ENCODE measurements around the gene ARSB.
"Not testable (repeated sequence)": the region's sequence is repeated elsewhere in the genome, so short reads cannot be mapped to it uniquely, and the experiment has no call there.

Gene ARSB

DNA sequence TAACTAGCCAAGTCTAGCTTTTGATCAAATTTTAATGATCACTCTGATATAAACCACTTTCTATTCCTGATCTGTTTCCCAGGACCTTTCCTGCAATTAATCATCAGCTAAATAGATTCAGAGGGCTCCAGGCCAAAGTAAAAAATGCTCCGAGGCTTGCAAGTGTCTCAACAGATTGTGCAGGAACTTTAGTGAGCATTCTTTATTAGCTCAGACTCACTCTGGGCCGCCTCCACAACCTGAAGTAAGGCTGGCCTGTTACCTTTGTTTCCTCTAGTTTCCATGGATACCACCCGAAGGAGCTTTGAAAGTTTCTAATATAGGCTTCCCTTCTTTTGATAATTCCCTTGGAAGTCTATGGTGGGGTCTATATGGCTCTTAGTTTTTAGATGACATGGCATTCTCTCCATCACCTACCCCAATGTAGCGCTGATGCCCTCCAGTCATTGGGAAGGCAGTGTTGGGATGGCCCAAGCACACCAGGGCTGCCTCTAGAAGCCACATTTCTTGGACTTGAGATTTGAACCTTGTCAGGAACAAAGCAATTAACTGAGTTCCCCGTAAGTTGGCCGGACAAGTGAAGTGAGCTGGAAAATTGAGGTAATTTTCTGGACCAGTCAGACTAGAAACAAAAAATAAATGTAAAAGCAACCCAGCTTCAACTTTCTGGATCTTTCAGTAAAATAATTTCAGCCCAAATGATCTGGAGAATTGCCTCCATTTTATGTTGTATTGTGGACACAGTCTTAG, 238.9 kb downstream of the ARSB start:
- DNase-seq: no peak

DNA sequence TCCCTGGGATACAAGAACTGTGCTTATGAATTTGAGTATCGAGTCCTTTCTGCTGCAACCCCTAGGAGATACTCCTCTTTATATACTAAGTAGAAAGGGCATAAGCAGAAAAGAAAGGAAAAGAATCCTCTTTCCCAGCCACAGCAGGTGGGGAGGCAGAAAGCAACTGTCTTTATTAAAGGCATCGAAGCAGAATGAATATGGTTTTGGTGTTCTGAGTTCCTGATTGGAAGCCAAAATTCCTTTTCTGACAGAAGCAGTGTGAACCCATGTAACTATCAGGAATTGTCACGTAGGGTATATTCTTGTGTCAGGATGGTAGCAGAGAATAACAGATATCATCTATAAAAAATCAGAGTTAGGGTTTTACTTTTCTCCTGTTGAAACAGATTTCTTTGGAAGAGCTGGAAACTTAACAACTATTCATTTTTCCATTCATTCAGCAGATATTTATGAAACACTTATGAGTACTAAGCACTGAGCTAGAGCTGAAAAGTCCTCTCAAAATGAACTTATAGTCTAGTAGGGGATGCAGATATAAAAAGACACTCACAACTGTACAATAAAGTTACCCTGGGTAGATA, 240.1 kb downstream of the ARSB start:
- DNase-seq: no peak

DNA sequence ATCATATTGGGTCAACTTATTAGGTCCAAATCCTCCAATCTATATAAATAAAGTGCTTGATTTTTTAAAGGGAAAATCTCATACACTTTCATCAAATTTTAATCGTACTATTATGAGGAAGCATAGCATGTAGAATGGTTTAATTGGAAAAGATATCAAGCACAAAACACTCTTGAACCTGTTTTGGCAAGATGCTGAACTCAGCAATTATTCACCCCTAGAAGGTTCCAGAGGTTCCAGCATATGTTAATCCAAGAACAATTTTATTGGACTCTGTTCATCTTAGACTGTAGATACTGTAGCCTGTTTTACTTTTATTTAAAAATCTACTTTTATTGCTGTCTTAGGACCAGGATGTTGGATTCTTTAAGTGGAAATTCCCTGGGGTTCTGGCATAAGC, 244.1 kb downstream of the ARSB start:
- DNase-seq: no peak

DNA sequence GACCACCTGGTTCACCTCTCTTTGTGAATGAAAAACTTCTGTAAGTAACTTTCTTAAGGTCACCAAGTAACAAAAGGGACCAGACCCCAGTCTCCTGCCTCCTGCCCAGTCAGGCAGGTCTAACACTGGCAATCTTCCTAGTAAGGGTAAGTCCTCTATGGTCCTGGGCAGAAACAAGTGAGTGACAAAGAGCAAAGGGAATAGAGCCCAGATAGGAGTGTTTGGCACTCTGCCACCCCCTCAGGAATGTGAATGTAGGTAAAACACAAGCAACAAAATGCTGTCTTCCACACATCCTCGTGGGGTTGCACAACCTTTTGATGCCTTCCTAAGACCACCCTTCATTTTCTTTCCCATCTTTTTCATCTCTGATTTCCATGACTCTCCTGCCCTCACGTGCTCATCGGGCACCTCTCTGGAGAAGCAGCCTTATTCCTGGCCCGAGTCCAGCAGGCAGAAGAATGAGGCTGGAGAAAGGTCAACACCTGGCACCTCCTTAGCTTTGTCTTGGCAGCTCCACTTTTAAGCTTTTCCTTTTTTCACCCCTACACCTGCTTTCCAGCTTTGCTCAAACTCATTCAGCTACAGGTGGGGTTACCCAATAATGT, 246.3 kb downstream of the ARSB start:
- DNase-seq: no peak

DNA sequence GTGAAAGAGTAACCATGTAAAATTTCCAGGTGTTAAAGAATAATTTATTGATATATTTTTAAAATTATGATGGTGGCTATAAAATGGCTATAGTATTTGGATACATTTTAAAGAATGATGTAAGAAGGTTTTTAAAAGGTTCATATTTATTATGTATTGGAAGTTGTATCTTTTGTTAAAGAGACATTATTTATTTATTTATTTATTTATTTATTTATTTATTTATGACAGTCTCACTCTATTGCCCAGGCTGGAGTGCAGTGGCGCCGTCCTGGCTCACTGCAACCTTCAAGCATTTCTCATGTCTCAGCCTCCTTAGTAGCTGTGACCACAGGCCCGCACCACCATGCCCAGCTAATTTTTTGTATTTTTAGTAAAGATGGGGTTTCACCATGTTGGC, 247.0 kb downstream of the ARSB start:
- no peak for DNase-seq

DNA sequence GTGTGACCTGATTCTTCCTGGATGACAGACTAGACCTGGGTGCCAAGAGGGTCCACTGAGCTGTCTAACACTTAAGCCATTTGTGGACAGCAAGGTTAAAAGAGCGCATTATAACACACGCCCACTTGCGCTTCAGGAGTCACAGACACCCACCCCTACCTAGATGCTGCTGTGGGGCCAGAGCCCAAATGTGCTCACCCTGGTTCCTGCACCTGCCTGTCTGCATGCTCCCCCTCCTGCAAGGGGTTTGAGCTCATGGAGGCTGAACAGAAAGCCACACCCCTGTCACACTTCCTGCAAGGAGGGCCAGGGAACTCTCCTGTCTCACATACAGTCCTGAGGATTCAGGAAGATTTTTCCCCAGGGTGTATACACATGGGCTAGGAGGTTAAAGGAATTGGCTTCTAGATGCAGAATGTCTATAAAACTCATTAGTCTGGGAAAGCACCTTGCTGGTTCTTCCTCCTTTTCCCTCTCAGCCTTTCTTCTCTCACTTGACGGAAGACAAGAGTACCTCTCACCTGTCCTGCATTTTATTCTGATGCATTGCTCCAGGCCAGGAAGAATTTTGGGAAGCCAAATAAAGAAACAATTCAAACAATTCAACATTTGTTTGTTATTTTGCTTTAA, 249.2 kb downstream of the ARSB start:
- DNase-seq: no peak

DNA sequence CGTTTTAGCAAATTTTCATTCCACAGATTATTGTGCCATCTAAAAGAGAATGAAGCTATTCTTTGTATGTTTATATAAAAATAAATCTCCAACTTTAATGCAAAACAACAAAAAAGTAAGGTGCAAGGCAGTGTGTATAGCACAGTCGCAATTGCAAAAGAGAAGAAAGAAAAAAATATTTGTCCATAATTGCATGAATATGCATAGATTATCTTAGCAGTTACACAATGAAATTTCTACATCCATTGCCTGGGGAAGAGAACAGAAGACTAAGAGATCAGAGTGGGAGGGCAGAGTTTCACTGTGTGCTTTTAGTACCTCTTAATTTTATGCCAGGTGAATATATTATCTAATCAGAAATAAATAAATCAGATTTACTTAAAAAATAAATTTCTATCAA, 250.2 kb downstream of the ARSB start:
- DNase-seq: no peak

DNA sequence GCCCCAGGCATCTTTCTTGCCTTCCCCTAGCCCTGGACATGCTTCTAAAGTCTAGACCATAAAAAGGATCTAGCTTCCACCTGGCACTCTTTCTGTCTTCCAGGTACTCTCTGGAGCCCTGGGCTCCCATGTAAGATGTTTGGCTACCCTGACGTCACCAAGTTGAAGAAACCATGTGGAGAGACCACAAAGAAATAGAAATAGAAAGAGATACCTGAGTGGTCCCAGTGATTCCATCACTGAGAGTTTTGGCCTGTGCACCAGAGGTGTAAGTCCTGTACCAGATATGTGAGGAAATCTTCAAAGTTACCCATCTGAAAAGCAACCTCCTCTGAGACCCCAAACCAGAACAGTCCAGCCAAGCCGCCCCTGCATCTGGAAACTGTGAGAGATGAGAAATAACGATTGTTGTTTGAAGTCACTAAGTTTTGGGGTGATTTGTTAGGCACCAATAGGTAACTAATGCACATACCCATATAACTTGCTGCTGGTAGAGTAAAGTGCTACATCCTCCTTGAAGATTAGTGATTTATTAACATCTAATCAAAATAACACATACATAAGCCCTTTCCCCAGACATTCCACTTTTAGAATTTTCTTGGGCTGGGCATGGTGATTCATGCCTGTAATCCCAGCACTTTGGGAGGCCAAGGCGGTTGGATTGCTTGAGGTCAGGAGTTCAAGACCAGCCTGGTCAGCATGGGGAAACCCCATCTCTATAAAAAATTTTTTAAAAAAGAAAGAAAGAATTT, 250.8 kb downstream of the ARSB start:
- DNase-seq: no peak

DNA sequence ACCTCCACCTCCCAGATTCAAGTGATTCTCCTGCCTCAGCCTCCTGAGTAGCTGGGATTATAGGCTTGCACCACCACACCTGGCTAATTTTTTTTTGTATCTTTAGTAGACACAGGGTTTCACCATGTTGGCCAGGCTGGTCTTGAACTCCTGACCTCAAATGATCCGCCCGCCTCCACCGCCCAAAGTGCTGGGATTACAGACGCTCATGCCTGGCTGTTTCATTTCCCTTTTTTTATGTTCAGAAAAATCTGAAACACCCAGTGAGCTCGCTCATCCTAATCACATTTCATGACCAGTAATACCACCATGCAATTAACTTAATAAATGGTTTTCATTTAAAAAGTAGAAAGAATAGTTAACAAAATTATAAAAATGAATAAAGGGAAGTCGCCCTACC, 252.4 kb downstream of the ARSB start:
- DNase-seq: not testable (repeated sequence)

DNA sequence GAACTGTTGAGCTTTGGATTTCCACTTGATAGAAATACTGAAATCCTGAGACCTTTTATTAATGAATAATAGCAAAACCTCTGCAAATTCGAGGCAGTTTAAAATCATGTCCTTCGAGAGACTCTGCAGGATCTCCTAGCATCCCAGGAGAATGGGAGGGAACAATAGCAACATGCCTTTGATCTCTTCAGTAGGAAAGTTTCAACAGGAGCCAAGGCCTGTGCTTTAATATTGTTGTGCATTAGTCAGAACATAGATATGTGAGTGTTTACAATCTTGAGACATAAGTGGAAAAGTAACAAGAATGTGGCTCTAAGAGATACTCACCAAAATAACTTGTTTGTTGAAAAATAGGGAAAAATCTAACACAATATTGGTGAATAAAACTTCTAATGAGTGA, 253.2 kb downstream of the ARSB start:
- DNase-seq: no peak

DNA sequence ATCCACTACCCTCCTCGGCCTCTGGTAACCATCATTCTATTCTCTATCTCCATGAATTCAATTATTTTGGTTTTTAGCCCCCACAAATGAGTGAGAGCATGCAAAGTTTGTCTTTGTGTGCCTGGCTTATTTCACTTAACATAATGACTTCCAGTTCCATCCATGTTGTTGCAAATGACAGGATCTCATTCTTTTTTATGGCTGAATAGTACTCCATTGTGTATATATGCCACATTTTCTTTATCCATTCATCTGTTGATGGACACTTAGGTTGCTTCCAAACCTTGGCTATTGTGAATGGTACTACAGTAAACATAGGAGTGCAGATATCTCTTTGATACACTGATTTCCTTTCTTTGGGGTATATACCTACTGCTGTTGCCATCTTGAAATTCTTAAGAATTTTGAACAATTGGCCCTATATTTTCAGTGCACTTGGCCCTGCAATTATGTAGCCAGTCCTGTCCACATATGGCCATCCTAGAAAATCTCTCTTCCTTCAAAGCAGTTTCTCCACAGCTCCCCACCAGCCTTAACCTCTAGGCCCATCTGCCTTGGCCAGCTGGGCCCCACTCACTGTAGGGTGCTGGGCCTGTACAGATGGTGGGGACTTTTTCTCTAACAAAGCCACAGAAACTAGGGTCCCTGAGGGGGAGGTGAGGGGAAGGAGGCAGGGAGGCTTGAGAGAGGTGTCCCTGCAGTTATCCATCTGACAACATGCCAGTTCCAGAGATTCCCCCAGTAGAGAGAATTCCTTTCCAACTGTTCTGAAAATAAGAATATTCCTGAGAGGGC, 254.6 kb downstream of the ARSB start:
- DNase-seq: no peak

DNA sequence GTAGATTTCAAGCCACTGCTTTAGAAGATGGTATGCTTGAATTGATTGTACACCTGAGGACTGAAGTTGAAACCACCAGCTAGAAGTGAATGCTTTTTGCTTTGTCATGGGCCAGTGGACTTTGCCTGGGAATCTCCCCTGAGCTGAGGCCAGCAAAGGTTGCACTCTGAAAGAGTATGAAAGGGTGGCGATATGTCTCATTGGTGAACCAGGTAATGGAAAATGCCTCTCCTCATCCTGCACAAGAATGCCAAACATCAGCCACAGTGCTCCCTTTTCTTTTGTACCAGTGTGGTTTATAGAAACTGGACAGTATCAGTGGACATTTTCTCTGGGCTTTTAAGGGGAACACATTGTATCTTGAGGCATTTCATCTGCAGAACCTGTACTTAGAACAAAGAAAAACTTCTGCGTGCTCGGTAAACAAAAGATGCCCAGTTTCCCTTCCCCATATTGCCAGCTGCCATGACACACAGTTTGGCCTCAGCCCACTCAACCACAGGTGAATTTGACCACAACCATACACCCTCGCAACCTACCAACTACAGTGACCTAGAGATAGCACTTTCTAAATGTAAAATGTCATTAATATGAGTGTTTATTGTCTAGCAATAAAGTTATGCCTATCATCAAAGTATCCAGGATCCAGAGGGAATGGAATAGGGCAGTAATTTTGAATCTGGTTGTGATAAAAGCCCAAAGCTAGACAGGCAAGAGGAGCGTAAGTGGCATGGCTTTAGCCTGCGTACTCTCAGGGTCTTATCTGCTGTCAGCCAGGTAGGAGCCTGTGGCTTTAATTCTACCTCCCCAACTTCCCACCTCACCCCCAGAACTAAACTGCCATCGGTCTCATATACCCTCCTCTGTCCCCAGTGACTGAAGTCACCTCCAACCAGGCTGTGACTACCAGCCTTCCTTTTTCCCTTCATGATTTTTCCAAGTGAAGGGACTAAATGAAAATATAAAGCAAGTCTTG, 257.0 kb downstream of the ARSB start:
- no peak for DNase-seq

Data from CD4-positive, alpha-beta T cell treated with Interleukin-6 for 4 hours (primary cell).